BE2C (cell line): ENCODE measurements around the gene DDRGK1.

Experiments
- DNase-seq: peaks from one replicate; pipeline ENCODE4 v3.0.0-alpha.2; 2020
- H3K27me3 ChIP-seq: fragments of 250-450 bp; sonication (Bioruptor Pico); 2 replicates; pipeline ENCODE4 v1.5.1; 2020; ENCODE audit warnings: mild to moderate bottlenecking
- H3K36me3 ChIP-seq: fragments of 250-450 bp; sonication (Bioruptor Pico); 2 replicates; pipeline ENCODE4 v1.5.1; 2020; ENCODE audit warnings: mild to moderate bottlenecking
- H3K4me1 ChIP-seq: fragments of 250-450 bp; sonication (Bioruptor Pico); 2 replicates; pipeline ENCODE4 v1.5.1; 2020
- H3K4me3 ChIP-seq: 2 replicates; pipeline ENCODE4 v1.5.1; 2011; ENCODE audit warnings: low read depth, low read length
- H3K9me3 ChIP-seq: fragments of 250-450 bp; sonication (Bioruptor Pico); 2 replicates; pipeline ENCODE4 v1.5.1; 2020
- TF ChIP-seq, protein P1 (sequence below): IDR thresholded peaks from 2 replicates; pipeline ENCODE4 v1.5.1; 2012; ENCODE audit warnings: mild to moderate bottlenecking, low read depth, low read length

Gene DDRGK1

GRCh38 chr20:3246682-3247081, 42.2 kb upstream of the DDRGK1 start:
- TF ChIP-seq, protein P1, sequence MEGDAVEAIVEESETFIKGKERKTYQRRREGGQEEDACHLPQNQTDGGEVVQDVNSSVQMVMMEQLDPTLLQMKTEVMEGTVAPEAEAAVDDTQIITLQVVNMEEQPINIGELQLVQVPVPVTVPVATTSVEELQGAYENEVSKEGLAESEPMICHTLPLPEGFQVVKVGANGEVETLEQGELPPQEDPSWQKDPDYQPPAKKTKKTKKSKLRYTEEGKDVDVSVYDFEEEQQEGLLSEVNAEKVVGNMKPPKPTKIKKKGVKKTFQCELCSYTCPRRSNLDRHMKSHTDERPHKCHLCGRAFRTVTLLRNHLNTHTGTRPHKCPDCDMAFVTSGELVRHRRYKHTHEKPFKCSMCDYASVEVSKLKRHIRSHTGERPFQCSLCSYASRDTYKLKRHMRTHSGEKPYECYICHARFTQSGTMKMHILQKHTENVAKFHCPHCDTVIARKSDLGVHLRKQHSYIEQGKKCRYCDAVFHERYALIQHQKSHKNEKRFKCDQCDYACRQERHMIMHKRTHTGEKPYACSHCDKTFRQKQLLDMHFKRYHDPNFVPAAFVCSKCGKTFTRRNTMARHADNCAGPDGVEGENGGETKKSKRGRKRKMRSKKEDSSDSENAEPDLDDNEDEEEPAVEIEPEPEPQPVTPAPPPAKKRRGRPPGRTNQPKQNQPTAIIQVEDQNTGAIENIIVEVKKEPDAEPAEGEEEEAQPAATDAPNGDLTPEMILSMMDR: no peak
- no peaks in the 10 kb centered on the region for H3K9me3 ChIP-seq
- no peaks in the 10 kb centered on the region for H3K4me1 ChIP-seq

DNA sequence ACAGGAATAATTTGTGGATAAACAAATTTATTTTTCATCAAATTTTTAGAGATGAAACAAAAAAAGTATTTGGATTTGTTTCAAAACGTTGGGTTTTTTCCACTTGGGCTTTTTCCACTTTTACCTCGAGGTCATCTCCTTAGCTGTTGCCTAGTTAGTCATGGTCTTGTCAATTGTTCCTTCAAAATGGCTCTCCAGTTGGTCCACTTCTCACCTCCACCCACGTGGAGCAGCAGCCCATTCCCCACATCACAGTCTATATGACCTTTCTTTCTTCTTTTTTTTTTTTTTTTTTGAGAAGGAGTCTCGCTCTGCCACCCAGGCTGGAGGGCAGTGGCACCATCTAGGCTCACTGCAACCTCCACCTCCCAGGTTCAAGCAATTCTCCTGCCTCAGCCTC, 41.2 kb upstream of the DDRGK1 start:
- H3K9me3 ChIP-seq: no peaks in the 10 kb centered on the region
- no peaks in the 10 kb centered on the region for H3K4me1 ChIP-seq
- TF ChIP-seq, protein P1: no peak
- H3K36me3 ChIP-seq: no peaks in the 10 kb centered on the region
- H3K4me3 ChIP-seq: no peak overlapping the region
- DNase-seq: no peak
- H3K27me3 ChIP-seq: peaks cover 7% of the 10 kb centered on the region

More at GRCh38 chr20:3246682-3247081, 42.2 kb upstream of the DDRGK1 start:
- Histone ChIP-seq H3K4me3 (no peak overlapping the region), H3K27me3 (no peaks in the 10 kb centered on the region; the same call in 1 of the 2 replicates), H3K36me3 (no peaks in the 10 kb centered on the region)
- no peak for DNase-seq

DNA sequence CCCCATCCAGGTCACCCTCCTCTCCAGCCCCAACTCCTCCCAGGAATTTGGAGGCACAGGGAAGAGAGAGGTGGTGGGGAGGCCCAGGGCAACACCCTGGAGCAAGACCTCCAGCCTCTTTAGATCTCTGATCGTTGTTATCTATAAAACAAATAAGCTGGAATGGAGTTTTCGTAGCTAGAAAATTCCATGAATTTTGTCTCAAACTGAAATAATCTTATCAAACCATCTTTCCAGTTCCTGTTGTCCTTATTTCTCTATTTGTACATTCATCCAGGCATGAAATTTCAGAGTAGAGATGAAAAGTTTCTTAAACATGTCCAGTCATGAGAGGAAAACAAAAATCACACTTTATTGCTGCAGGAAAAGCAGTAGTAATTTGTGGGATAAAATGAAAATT, 40.7 kb upstream of the DDRGK1 start:
- TF ChIP-seq, protein P1: no peak
- H3K36me3 ChIP-seq: no peaks in the 10 kb centered on the region
- H3K27me3 ChIP-seq: peaks cover 12% of the 10 kb centered on the region

DNA sequence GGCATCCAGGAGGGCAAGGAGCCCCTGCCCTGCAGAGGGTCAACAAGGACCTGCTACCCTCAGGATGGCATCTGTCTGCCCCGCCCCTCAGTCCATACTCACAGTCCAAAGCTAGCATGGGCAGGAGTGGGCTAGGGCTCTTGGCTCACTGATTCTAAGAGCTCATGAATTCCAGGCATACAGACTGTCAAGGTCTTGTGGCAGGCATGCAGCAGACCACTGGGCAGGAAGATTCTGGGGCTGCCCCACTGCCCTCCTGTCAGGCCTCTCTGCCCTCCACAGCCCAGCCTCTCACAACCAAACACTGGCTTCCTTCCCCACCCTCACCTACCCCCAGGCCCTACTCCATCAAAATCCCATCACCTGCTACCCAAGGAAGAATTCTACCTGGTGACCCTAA, 40.1 kb upstream of the DDRGK1 start:
- TF ChIP-seq, protein P1: no peak
- Histone ChIP-seq H3K4me1 (no peaks in the 10 kb centered on the region), H3K4me3 (no peak overlapping the region), H3K9me3 (no peaks in the 10 kb centered on the region), H3K27me3 (peaks cover 18% of the 10 kb centered on the region), H3K36me3 (no peaks in the 10 kb centered on the region)
- no peak for DNase-seq

More for the DNA sequence above, 40.7 kb upstream of the DDRGK1 start:
- Histone ChIP-seq H3K4me3 (no peak overlapping the region), H3K4me1 (no peaks in the 10 kb centered on the region), H3K9me3 (no peaks in the 10 kb centered on the region)
- no peak for DNase-seq

GRCh38 chr20:3243718-3244358, 39.4 kb upstream of the DDRGK1 start:
- DNase-seq: no peak
- TF ChIP-seq, protein P1: no peak
- Histone ChIP-seq H3K4me3 (no peak overlapping the region), H3K9me3 (no peaks in the 10 kb centered on the region), H3K36me3 (no peaks in the 10 kb centered on the region), H3K4me1 (no peaks in the 10 kb centered on the region), H3K27me3 (peaks cover 26% of the 10 kb centered on the region)

- Histone ChIP-seq H3K4me3 (no peak overlapping the region), H3K27me3 (peaks cover 42% of the 10 kb centered on the region), H3K4me1 (no peaks in the 10 kb centered on the region), H3K9me3 (no peaks in the 10 kb centered on the region), H3K36me3 (no peaks in the 10 kb centered on the region)
- DNase-seq: no peak
- TF ChIP-seq, protein P1: no peak
Measured at GRCh38 chr20:3242172-3242692, 37.8 kb upstream of the DDRGK1 start.
